Spinal cord (tissue), 10 donors: ENCODE data around the gene GALNT12. TPM values are rescaled to one million over a fixed set of nuclear protein-coding genes. Genes with fewer than 3 reads are reported as not detected.

Experiments
- DNase-seq, 6 donors: peaks; one replicate each; pipeline versions ENCODE4 v3.0.0 to v3.0.0-alpha.2; 2013 to 2015; ENCODE audit warnings: low spot score in 6 of 6, low read depth in 4 of 6
- H3K27ac ChIP-seq: one replicate; pipeline ENCODE4 v1.5.1; 2013; ENCODE audit warnings: low read depth, low read length, control low read depth
- H3K27me3 ChIP-seq: one replicate; pipeline ENCODE4 v1.6.1; 2013; ENCODE audit warnings: low read length; ENCODE audit not compliant: control insufficient read depth, insufficient read depth
- H3K36me3 ChIP-seq: one replicate; pipeline ENCODE4 v1.6.1; 2013; ENCODE audit warnings: low read length; ENCODE audit not compliant: control insufficient read depth, insufficient read depth
- H3K4me1 ChIP-seq: one replicate; pipeline ENCODE4 v1.6.1; 2013; ENCODE audit warnings: low read length; ENCODE audit not compliant: control insufficient read depth, insufficient read depth
- H3K4me3 ChIP-seq: one replicate; pipeline ENCODE4 v1.5.1; 2013; ENCODE audit warnings: low read depth, low read length, control low read depth
- H3K9me3 ChIP-seq: one replicate; pipeline ENCODE4 v1.6.1; 2013; ENCODE audit warnings: low read length; ENCODE audit not compliant: control insufficient read depth, insufficient read depth
- WGBS: methylation state at CpG from one replicate; pipeline ENCODE4 v1.1.5; 2013; ENCODE audit warnings: missing lambda C conversion rate; ENCODE audit not compliant: insufficient coverage; 5-methylcytosine and 5-hydroxymethylcytosine counted together
- polyA plus RNA-seq, 2 donors: library from polyadenylated mRNA; unstranded; fragments of 120-200 nt; gene quantifications; one replicate each; pipeline ENCODE4 v1.2.1, GENCODE V29; 2013; ENCODE audit not compliant: insufficient read length in 2 of 2
- total RNA-seq, 2 donors: library from RNA; depleted of rRNA in 1 of 2; stranded (reverse); fragments of 120-200 nt in 1 of 2; fragments of >200 nt in 1 of 2; gene quantifications; one replicate each; pipeline versions ENCODE4 v1.2.3 to v1.2.4, GENCODE V29; 2013 to 2014
- donor health status: healthy.

Gene GALNT12
- total and polyA plus RNA-seq, 4 donors = 2.6 to 7.6 (median 5.6) TPM

DNA sequence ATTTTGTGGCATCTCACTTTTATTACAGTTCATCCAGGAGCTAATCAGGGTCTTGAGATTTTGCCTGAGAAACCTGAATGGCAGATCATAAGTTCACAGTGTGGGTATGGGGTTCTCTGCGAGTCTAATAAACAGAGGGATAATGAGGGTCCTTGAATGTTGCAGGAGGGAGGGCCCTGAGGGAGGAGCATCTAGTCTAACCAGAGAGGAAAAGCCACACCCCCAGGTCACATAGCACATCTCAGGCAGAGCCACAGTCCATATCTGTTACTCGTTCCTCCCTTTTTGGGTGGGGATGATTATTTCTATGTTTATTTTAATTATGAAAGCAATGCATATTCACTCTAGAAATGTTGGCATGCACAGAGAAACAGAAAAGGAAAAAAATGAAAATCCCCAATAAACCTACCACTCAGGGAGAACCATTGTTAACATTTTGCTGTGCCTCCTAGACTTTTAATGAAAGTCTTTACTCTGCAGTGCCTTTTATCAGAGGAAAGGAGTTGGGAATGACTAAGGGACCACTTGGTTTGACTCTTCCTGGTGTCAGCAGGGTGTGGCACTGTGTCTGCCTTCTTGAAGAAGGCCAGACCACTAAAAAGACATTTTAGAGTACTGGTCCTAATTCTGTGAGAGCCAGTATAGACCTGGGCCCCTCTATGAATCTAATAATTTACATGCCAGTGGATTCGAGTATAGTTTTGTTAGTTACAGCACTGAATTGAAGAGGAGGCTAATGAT lies 2.8 kb downstream of the GALNT12 start:
- peaks cover 15% of the 10 kb centered on the region for H3K4me1 ChIP-seq
- no peak for DNase-seq
- H3K27me3 ChIP-seq = peaks cover 4% of the 10 kb centered on the region
- no peak overlapping the region for H3K27ac ChIP-seq
- WGBS = 60% methylated on average over 1 of the region's 3 CpGs
- no peak overlapping the region for H3K4me3 ChIP-seq
- no peaks in the 10 kb centered on the region for H3K9me3 ChIP-seq
- H3K36me3 ChIP-seq = no peaks in the 10 kb centered on the region

DNA sequence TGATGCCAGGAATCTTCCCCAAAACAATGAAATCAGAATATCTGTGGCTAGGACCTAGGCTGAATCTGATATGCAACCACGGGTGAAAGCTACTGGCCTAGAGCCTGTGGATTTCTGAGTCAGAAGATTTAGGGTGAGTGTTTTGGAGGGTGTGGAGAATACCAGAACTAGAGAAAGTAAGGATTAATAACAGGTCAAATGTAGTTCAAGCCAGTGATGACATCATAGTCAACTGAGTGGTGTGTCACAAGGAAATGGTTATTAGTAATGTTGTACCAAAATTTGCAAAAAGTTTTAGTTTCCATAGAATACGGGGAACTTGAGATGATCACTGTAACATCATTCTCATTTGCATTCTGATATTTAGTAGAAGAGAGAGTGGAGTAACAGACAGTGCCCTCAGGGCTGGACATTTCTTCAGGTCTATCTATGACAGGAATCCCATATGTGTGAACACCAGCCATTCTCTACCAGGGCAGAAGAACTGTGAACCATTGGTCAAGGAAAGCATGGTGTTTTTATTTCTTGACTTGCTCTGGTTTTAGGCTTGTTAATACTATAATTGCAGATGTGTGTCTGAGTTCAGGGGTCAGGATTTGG lies 3.7 kb downstream of the GALNT12 start:
- Histone ChIP-seq H3K4me3 (no peak overlapping the region), H3K9me3 (no peaks in the 10 kb centered on the region), H3K36me3 (no peaks in the 10 kb centered on the region), H3K27ac (no peak overlapping the region), H3K4me1 (peaks cover 15% of the 10 kb centered on the region), H3K27me3 (peaks cover 4% of the 10 kb centered on the region)
- WGBS = 100% methylated on average over 1 of the region's 2 CpGs
- DNase-seq = no peak

DNA sequence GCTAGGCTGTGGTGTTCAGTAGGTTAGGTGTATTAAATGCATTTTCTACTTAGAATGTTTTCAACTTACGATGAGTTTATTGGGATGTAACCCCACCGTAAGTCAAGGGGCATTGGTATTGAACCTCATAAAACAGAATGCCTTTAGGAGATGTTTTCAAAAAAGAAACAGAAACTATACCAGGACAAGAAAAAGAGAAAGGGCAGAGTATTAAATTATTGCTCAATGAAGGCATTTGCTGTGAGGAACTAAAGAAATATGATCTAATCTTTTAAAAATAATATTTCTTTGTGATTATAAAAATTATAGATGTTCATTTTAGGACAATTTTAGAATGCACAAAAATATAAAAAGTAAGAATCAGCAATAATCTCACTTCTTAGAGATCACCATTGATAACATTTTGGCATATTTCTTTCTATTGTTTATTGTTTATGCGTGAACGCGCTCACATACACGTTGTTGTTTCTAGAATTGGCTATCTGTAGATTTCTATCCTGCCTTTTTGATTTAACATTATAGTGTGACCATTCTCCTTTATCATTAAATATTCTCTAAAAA lies 8.0 kb downstream of the GALNT12 start:
- Histone ChIP-seq H3K36me3 (no peaks in the 10 kb centered on the region), H3K9me3 (no peaks in the 10 kb centered on the region), H3K27me3 (no peaks in the 10 kb centered on the region), H3K27ac (no peak overlapping the region), H3K4me3 (no peak overlapping the region), H3K4me1 (no peaks in the 10 kb centered on the region)
- DNase-seq = no peak
- no CpG with 5 or more reads among the region's 6 CpGs for WGBS

DNA sequence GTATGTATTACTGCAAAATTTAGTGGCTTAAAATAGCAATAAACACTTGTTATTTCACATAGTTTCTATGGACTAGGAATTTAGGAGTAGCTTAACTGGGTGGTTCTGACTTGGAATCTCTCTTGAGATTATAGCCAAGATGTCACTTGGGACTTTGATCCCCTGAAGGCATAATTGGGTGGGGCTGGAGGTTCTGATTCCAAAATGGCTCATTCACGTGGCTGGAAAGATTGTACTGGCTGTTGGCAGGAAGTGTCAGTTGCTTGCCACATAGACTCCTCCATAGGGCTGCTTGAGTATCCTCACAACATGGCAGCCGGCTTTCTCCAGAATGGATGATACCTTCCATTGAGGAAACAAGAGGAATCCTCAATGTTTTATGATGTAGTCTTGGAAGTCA lies 11.3 kb downstream of the GALNT12 start:
- no peaks in the 10 kb centered on the region for H3K4me1 ChIP-seq
- H3K27ac ChIP-seq = no peak overlapping the region
- no peaks in the 10 kb centered on the region for H3K27me3 ChIP-seq
- DNase-seq = no peak
- H3K4me3 ChIP-seq = no peak overlapping the region
- H3K9me3 ChIP-seq = no peaks in the 10 kb centered on the region
- no peaks in the 10 kb centered on the region for H3K36me3 ChIP-seq
- 67% methylated on average over 1 of the region's 2 CpGs for WGBS

DNA sequence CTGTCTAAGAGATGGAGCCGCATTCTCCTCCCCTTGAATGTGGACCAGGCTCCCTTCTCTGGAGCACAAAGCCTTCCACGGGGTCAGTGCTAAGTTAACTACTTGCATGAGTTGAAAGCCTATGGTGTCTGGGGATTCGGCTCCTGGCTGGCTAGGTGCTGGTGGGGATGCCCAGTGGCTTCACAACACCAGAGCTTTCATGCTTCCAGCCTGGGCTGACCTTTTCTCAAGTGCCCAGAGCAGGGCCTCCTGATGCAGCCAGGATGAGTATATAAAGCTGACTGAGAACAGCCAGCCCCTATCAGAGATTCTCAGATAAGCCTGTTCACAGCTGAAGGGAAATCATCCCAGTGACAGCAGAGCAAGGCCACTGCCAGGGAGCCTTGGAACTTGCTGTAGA lies 11.8 kb downstream of the GALNT12 start:
- DNase-seq = no peak
- Histone ChIP-seq H3K4me3 (no peak overlapping the region), H3K36me3 (no peaks in the 10 kb centered on the region), H3K4me1 (no peaks in the 10 kb centered on the region), H3K27ac (no peak overlapping the region), H3K27me3 (no peaks in the 10 kb centered on the region), H3K9me3 (no peaks in the 10 kb centered on the region)
- 96% methylated on average over 3 of the region's 3 CpGs for WGBS

DNA sequence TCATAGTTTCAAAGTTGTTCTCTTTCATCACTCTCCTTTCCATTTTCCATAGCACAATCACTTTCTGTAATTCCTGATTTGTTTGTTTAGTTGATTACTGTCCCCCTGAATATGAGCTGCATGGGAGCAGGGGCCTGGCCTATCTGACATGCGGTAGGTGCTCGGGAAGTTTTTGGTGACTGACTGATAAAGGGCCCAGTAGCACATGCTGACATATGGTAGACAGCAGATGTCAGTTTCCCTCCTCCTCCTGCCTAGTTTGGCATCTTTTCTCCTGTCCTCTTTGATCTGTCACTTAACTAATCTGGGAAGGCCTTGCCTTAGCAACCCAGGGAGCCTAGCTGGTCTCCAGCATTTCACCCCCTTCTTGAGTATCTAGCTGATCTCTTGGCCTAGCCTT lies 14.4 kb downstream of the GALNT12 start:
- Histone ChIP-seq H3K4me1 (no peaks in the 10 kb centered on the region), H3K4me3 (no peak overlapping the region), H3K36me3 (peaks cover 4% of the 10 kb centered on the region), H3K27me3 (no peaks in the 10 kb centered on the region), H3K9me3 (no peaks in the 10 kb centered on the region), H3K27ac (no peak overlapping the region)
- DNase-seq = no peak
- whole genome bisulfite sequencing = 100% methylated on average over 2 of the region's 2 CpGs

DNA sequence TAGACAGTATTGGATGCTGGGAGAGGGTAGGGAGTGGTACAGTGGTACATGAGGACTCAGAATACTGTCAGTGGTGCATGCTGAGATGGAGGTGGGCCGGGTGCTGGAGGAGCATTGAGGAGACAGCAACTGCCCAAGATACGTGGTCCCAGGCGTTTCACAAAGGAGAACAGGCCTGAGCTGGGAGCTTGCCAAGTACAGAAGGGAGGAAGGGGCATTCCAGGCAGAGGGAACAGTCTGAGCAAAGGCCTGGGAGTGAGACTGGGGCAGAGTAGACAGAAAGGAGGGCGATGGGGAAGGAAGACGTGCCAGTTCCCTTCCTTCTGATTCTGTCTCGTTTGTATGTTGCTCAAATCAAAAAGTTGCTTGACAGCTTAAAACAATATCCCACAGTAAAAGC lies 15.2 kb downstream of the GALNT12 start:
- DNase-seq = no peak
- H3K9me3 ChIP-seq = no peaks in the 10 kb centered on the region
- no peaks in the 10 kb centered on the region for H3K4me1 ChIP-seq
- H3K4me3 ChIP-seq = no peak overlapping the region
- H3K27ac ChIP-seq = no peak overlapping the region
- peaks cover 5% of the 10 kb centered on the region for H3K36me3 ChIP-seq
- no peaks in the 10 kb centered on the region for H3K27me3 ChIP-seq
- 78% methylated on average over 4 of the region's 6 CpGs for WGBS

DNA sequence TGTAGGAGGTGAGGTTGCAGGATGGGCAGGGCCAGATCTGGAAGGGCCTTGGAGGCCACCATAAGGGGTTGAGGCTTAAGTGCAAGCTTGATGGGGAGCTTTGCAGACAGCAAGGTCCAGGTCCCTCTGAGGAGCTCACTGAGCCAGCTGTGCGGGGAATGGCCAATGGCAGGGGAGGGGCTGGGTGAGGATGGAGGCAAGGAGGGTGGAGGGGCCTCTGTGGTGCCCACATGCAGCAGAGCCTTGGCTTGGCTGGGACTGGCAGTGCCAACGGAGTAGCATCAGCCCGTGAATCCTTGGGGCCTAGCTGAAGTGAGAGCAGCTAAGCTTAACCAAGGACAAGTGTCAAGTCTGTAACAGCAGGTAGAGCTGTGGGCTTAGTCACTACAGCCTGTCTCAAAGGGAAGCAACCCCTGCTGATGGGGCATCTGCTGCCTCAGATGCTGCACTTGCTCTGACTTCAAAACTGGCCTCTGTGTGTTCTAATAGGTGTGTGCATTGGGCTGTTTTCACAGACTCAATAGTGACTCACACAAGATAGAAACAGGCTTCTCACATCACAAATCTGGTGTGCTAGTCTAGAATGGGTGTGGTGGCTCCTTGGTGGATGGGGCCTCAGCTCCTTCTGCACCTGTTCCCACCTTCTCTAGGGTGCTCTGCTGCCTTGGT lies 16.3 kb downstream of the GALNT12 start:
- Histone ChIP-seq H3K27ac (no peak overlapping the region), H3K4me3 (no peak overlapping the region), H3K27me3 (no peaks in the 10 kb centered on the region), H3K36me3 (peaks cover 5% of the 10 kb centered on the region), H3K4me1 (no peaks in the 10 kb centered on the region), H3K9me3 (no peaks in the 10 kb centered on the region)
- WGBS = 91% methylated on average over 3 of the region's 3 CpGs
- DNase-seq = no peak

DNA sequence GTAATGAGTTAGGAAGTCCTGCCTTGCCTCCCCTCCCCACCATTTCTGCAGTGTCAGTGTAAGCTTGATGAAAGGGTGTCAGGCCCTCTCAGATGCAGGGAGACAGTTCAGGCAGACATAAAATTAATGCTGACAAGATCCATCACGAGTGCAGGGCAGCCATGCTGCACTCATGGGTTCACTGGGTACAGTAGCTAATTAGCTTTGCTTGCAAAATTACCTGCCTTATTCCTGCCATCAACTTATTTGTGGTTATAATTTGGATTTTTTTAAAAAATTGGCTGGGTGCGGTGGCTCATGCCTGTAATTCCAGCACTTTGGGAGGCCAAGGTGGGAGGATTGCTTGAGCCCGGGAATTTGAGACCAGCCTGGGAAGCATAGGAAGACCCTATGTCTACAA lies 17.9 kb downstream of the GALNT12 start:
- Histone ChIP-seq H3K27ac (no peak overlapping the region), H3K4me3 (no peak overlapping the region), H3K27me3 (no peaks in the 10 kb centered on the region), H3K9me3 (no peaks in the 10 kb centered on the region), H3K36me3 (peaks cover 5% of the 10 kb centered on the region), H3K4me1 (no peaks in the 10 kb centered on the region)
- DNase-seq = no peak
- 86% methylated on average over 2 of the region's 3 CpGs for WGBS
